Neural progenitor cell (in vitro differentiated cells): ENCODE data around the gene VAPA.

Experiments used
- CTCF ChIP-seq: fragments of 200-600 bp; sonication (generic); IDR thresholded peaks from 2 replicates; pipeline ENCODE4 v1.5.1; 2017; ENCODE audit warnings: antibody characterized with exemption, mild to moderate bottlenecking
- EZH2phosphoT487 ChIP-seq: fragments of 200-600 bp; sonication (generic); IDR thresholded peaks from 2 replicates; pipeline ENCODE4 v1.6.1; 2017; ENCODE audit warnings: antibody characterized with exemption

GRCh38 chr18:9951022-9951859, 37.4 kb downstream of the VAPA start:
- TF ChIP-seq CTCF (peak; percentile 74), EZH2phosphoT487 (no peak)
